Measurements from ENCODE around the gene BST2. TPM values are rescaled to one million over a fixed set of nuclear protein-coding genes. Genes with fewer than 3 reads are reported as not detected.
"Not testable (repeated sequence)": the region's sequence is repeated elsewhere in the genome, so short reads cannot be mapped to it uniquely, and the experiment has no call there.

BST2 gene
- total RNA-seq, 5 donors from 2014 or later (not counting 1 experiment from before 2014, with no cell fraction given), result 43.9 to 62.0 (median 52.2) TPM

DNA sequence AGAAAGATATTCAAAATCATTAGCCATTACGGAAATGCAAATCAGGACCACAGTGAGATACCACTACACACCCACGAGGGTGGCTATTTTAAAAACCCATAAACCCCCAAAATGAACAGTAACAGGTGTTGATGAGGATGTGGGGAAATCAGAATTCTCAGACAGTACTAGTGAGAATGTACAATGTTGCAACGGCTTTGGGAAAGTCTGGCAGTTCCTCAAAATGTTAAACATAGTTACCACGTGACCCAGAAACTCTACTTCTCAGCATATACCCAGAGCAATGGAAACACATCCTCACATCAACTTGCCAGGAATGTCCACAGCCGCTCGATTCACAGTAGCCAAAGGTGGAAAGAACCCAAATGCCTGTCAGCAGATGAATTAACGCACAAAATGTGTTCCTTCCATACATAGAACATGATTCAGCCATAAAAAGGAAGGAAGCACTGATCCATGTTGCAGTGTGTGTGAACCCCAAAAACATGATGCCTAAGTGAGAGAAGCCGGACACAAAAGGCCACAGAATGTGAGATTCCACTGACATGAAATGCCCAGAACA, 35.3 kb downstream of the BST2 start:
- Histone ChIP-seq H3K27ac (ENCODE audit: low read length) (no peak overlapping the region), H3K4me3 (ENCODE audit: control insufficient read depth in 1 of 2, extremely low read depth in 1 of 2, low read length in 1 of 2) (no peak overlapping the region), H3K27me3 (replicated peaks in 1 of 2; ENCODE audit: control insufficient read depth in 2 of 2, extremely low read depth in 1 of 2, insufficient read depth in 2 of 2, low read length in 1 of 2) (peaks cover 0 to 24% of the 10 kb centered on the region in 2 experiments), H3K4me1 (ENCODE audit: control insufficient read depth in 1 of 2, extremely low read depth in 1 of 2, insufficient read depth in 2 of 2, low read length in 2 of 2) (peaks cover 0 to 4% of the 10 kb centered on the region in 2 experiments), H3K36me3 (ENCODE audit: control insufficient read depth in 2 of 2, extremely low read depth in 1 of 2, insufficient read depth in 1 of 2, low read length in 1 of 2) (no peaks in the 10 kb centered on the region), H3K9me3 (no peaks in the 10 kb centered on the region)
- no peaks in the 10 kb centered on the region for H3K36me3 Mint-ChIP-seq
- no peak for DNase-seq
- ChIA-PET CTCF (no interaction called here), POLR2A (no interaction called here)
- peaks cover 0 to 7% (median 0%) of the 10 kb centered on the region in 3 donors for H3K4me1 Mint-ChIP-seq
- WGBS (ENCODE audit: insufficient coverage), result 26% methylated on average over 3 of the region's 8 CpGs
- peak overlapping the region in 1 of 2 donors; percentile 19 for H3K27ac Mint-ChIP-seq
- peak in 1 of 4 experiments; percentile 10 for ATAC-seq (replicated peaks in 1 of 4)
- peaks cover 7% of the 10 kb centered on the region in 2 donors for H3K27me3 Mint-ChIP-seq
- no peaks in the 10 kb centered on the region for H3K9me3 Mint-ChIP-seq
- no peak overlapping the region for H3K4me3 Mint-ChIP-seq

DNA sequence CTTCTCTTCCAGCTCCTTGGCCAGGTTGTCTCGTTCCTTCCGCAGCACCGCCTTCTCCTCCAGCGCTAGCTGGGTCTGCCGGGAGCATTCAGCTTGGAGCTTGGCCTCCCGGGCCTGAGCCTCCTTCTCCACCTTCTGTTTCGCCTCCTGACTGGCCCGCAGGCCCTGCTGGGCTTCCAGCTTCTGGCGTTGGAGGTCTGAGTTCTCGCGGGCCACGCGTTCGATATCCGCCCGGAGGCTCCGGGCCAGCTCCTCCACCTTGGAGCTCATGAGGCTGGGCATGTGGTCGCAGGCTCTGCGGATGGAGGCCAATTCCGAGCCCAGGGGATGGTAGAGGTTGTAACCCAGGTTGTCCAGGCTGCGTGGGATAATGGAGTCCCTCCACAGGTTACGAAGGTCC, 40.1 kb downstream of the BST2 start:
- DNase-seq (no peak), ATAC-seq (replicated peaks in 1 of 4) (no peak)
- H3K4me1 ChIP-seq (ENCODE audit: control insufficient read depth in 1 of 2, extremely low read depth in 1 of 2, insufficient read depth in 2 of 2, low read length in 2 of 2), result peaks cover 0 to 3% of the 10 kb centered on the region in 2 experiments
- peaks cover 0 to 10% of the 10 kb centered on the region in 2 experiments for H3K27me3 ChIP-seq (replicated peaks in 1 of 2; ENCODE audit: control insufficient read depth in 2 of 2, extremely low read depth in 1 of 2, insufficient read depth in 2 of 2, low read length in 1 of 2)
- Mint-ChIP-seq H3K27ac (no peak overlapping the region), H3K4me3 (no peak overlapping the region), H3K4me1 (peaks cover 0 to 5% (median 0%) of the 10 kb centered on the region in 3 donors), H3K9me3 (no peaks in the 10 kb centered on the region), H3K27me3 (peaks cover 4 to 5% of the 10 kb centered on the region in 2 donors), H3K36me3 (no peaks in the 10 kb centered on the region)
- H3K4me3 ChIP-seq (ENCODE audit: control insufficient read depth in 1 of 2, extremely low read depth in 1 of 2, low read length in 1 of 2), result no peak overlapping the region
- ChIA-PET CTCF (interaction anchor here in 1 of 2 donors (0.6 kb wide), 1 partner anchor 23 kb away, joined by 3 read pairs; no protein-coding TSS in a partner anchor), POLR2A (no interaction called here)
- WGBS (ENCODE audit: insufficient coverage), result 92% methylated on average over 14 of the region's 22 CpGs
- no peaks in the 10 kb centered on the region for H3K36me3 ChIP-seq (ENCODE audit: control insufficient read depth in 2 of 2, extremely low read depth in 1 of 2, insufficient read depth in 1 of 2, low read length in 1 of 2)
- no peaks in the 10 kb centered on the region for H3K9me3 ChIP-seq
- H3K27ac ChIP-seq (ENCODE audit: low read length), result no peak overlapping the region

DNA sequence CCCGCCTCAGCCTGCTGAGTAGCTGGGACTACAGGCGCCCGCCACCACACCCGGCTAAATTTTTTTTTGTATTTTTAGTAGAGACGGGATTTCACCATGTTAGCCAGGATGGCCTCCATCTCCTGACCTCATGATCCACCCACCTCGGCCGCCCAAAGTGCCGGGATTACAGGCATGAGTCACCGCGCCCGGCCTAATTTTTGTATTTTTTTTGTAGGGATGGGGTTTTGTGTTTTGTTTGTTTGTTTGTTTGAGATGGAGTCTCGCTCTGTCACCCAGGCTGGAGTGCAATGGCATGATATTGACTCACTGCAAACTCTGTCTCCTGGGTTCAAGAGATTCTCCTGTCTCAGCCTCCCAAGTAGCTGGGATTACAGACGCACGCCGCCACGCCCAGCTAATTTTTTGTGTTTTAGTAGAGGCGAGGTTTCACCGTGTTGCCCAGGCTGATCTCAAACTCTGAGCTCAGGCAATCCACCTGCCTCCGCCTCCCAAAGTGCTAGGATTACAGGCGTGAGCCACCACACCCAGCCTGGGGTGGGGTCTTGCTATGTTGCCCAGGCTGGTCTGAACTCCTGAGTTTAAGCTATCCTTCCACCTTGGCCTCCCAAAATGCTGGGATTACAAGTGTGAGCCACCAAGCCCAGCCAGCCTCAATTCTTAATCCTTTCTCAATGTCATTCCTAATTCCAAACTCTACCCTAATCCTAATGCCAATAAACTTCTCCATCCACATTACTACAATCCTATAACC, 41.4 kb downstream of the BST2 start:
- H3K27me3 Mint-ChIP-seq; H3K27ac Mint-ChIP-seq; H3K27ac ChIP-seq (ENCODE audit: low read length); ATAC-seq (replicated peaks in 1 of 4); H3K9me3 Mint-ChIP-seq; DNase-seq; H3K36me3 ChIP-seq (ENCODE audit: control insufficient read depth in 2 of 2, extremely low read depth in 1 of 2, insufficient read depth in 1 of 2, low read length in 1 of 2); H3K4me1 ChIP-seq (ENCODE audit: control insufficient read depth in 1 of 2, extremely low read depth in 1 of 2, insufficient read depth in 2 of 2, low read length in 2 of 2); H3K9me3 ChIP-seq; H3K36me3 Mint-ChIP-seq; CTCF ChIA-PET; H3K4me3 Mint-ChIP-seq; H3K27me3 ChIP-seq (replicated peaks in 1 of 2; ENCODE audit: control insufficient read depth in 2 of 2, extremely low read depth in 1 of 2, insufficient read depth in 2 of 2, low read length in 1 of 2); H3K4me1 Mint-ChIP-seq; H3K4me3 ChIP-seq (ENCODE audit: control insufficient read depth in 1 of 2, extremely low read depth in 1 of 2, low read length in 1 of 2): not testable (repeated sequence)
- POLR2A ChIA-PET, result interaction anchor here in 1 of 2 donors (0.7 kb wide), 1 partner anchor 231 kb away, joined by 5 read pairs; no protein-coding TSS in a partner anchor
- 85% methylated on average over 8 of the region's 20 CpGs for WGBS (ENCODE audit: insufficient coverage)

DNA sequence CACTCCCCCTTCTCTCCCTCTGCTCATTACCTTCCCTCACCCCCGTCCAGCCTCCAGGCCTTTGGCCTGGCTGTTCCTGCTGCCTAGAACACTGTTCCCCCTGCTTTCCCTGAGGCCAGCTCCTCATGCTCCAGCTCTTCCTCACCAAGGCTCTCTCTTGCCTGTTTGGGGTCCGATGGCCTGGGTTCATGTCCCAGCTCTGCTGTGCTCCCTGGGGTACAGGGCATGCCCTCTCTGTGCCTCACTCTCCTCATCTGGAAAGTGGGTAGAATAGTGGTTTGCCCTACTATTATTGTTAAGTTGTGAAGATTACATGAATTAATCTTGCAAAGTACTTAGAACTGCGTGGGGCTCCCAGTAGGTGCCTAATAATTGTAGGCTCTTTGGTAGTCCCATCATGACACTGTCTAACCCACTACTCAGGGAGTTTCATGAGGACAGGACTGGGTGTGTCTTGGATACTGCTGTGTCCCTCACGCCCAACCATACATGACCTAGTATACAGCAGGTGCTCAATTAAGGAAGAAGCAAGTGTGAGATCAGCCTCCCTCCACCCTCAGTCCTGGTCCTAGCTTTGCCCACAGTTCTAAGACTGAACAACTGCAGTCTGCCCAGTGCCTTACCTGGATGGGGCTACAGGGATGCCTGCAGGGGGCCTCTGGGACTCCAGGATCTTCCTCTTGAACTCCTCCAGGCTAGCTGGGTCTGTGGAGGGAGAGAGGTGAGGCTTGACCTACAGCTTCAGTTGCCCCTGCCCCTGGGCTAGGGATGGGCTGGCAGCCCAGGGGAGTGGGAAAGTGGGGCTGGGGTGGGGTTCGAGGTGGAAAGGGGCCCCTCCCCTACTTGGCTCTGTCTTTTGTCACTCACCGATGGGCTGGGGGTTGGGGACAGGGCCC, 45.3 kb downstream of the BST2 start:
- Histone ChIP-seq H3K36me3 (ENCODE audit: control insufficient read depth in 2 of 2, extremely low read depth in 1 of 2, insufficient read depth in 1 of 2, low read length in 1 of 2) (no peaks in the 10 kb centered on the region), H3K27me3 (replicated peaks in 1 of 2; ENCODE audit: control insufficient read depth in 2 of 2, extremely low read depth in 1 of 2, insufficient read depth in 2 of 2, low read length in 1 of 2) (peaks cover 0 to 2% of the 10 kb centered on the region in 2 experiments), H3K9me3 (no peaks in the 10 kb centered on the region), H3K4me1 (ENCODE audit: control insufficient read depth in 1 of 2, extremely low read depth in 1 of 2, insufficient read depth in 2 of 2, low read length in 2 of 2) (no peaks in the 10 kb centered on the region), H3K4me3 (ENCODE audit: control insufficient read depth in 1 of 2, extremely low read depth in 1 of 2, low read length in 1 of 2) (no peak overlapping the region), H3K27ac (ENCODE audit: low read length) (no peak overlapping the region)
- no peaks in the 10 kb centered on the region for H3K36me3 Mint-ChIP-seq
- no peak overlapping the region for H3K27ac Mint-ChIP-seq
- H3K4me1 Mint-ChIP-seq, result no peaks in the 10 kb centered on the region
- peaks cover 0 to 1% of the 10 kb centered on the region in 2 donors for H3K27me3 Mint-ChIP-seq
- CTCF ChIA-PET, result interaction anchor here in 1 of 2 donors (1.1 kb wide), 1 partner anchor 40 kb away, joined by 3 read pairs; no protein-coding TSS in a partner anchor
- WGBS (ENCODE audit: insufficient coverage), result 80% methylated on average over 1 of the region's 6 CpGs
- H3K4me3 Mint-ChIP-seq, result no peak overlapping the region
- ATAC-seq (replicated peaks in 1 of 4) (no peak), DNase-seq (no peak)
- no peaks in the 10 kb centered on the region for H3K9me3 Mint-ChIP-seq
- POLR2A ChIA-PET, result no interaction called here

DNA sequence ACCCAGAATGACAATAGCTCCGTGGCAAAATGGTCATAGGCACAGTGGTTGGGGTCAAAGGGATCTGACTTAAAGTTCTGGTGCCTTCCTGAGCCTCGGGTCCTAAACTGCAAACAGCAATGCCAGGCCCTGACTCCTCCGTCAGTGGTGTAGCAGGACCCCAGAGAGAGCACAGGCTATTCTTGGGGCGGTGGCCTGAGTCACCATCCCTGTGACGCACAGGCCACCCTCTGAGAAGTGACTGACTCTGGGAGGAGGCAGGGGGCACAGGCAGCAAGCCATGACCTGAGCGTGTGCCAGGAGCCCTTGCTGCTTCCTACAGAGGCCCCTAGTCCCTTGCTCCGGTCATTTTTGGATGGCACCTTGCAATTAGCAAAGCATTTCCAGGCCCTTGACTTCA, 47.0 kb downstream of the BST2 start:
- no peaks in the 10 kb centered on the region for H3K36me3 Mint-ChIP-seq
- POLR2A ChIA-PET, result interaction anchor here (0.6 to 0.9 kb wide), 2 partner anchors 13 to 106 kb away, joined by 3 to 9 read pairs; no protein-coding TSS in a partner anchor
- H3K36me3 ChIP-seq (ENCODE audit: control insufficient read depth in 2 of 2, extremely low read depth in 1 of 2, insufficient read depth in 1 of 2, low read length in 1 of 2), result no peaks in the 10 kb centered on the region
- no peak overlapping the region for H3K4me3 Mint-ChIP-seq
- peaks cover under 1 to 4% of the 10 kb centered on the region in 2 donors for H3K27me3 Mint-ChIP-seq
- no peak overlapping the region for H3K27ac ChIP-seq (ENCODE audit: low read length)
- CTCF ChIA-PET, result no interaction called here
- ATAC-seq (replicated peaks in 1 of 4), result no peak
- no peak overlapping the region for H3K4me3 ChIP-seq (ENCODE audit: control insufficient read depth in 1 of 2, extremely low read depth in 1 of 2, low read length in 1 of 2)
- no peaks in the 10 kb centered on the region for H3K4me1 Mint-ChIP-seq
- WGBS (ENCODE audit: insufficient coverage), result 76% methylated on average over 7 of the region's 7 CpGs
- H3K9me3 Mint-ChIP-seq, result no peaks in the 10 kb centered on the region
- no peak for DNase-seq
- H3K9me3 ChIP-seq, result no peaks in the 10 kb centered on the region
- H3K4me1 ChIP-seq (ENCODE audit: control insufficient read depth in 1 of 2, extremely low read depth in 1 of 2, insufficient read depth in 2 of 2, low read length in 2 of 2), result no peaks in the 10 kb centered on the region
- H3K27ac Mint-ChIP-seq, result no peak overlapping the region
- peaks cover 0 to 4% of the 10 kb centered on the region in 2 experiments for H3K27me3 ChIP-seq (replicated peaks in 1 of 2; ENCODE audit: control insufficient read depth in 2 of 2, extremely low read depth in 1 of 2, insufficient read depth in 2 of 2, low read length in 1 of 2)

DNA sequence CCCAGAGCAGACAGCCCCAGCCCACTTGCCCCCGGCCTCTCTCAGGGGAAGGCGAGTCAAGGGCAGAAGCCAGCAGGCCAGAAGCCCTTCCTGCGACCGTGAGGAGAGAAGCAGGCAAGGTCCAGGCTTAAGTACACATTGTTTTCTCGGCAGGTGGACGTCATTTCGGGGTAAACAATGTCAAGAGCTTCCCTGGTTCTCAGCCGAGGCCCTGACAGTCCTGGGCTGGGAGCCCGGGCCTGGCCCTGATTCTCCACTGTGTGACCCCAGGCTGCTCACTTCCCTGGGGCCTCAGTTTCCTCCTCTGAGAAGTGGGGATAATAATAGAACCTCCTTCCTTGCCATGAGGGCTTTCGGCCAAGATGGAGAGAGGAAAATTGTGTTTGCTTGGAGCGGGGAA, 47.7 kb downstream of the BST2 start:
- WGBS (ENCODE audit: insufficient coverage), result 85% methylated on average over 6 of the region's 11 CpGs
- ChIA-PET CTCF (interaction anchor here in 1 of 2 donors (0.6 kb wide), 1 partner anchor 598 kb away, joined by 3 read pairs; no protein-coding TSS in a partner anchor), POLR2A (no interaction called here)
- Mint-ChIP-seq H3K9me3 (no peaks in the 10 kb centered on the region), H3K4me3 (no peak overlapping the region), H3K27ac (no peak overlapping the region), H3K36me3 (no peaks in the 10 kb centered on the region), H3K27me3 (peaks cover 5 to 6% of the 10 kb centered on the region in 2 donors), H3K4me1 (no peaks in the 10 kb centered on the region)
- ATAC-seq (replicated peaks in 1 of 4) (no peak), DNase-seq (no peak)
- H3K9me3 ChIP-seq, result no peaks in the 10 kb centered on the region
- H3K27me3 ChIP-seq (replicated peaks in 1 of 2; ENCODE audit: control insufficient read depth in 2 of 2, extremely low read depth in 1 of 2, insufficient read depth in 2 of 2, low read length in 1 of 2), result peaks cover 0 to 11% of the 10 kb centered on the region in 2 experiments
- H3K36me3 ChIP-seq (ENCODE audit: control insufficient read depth in 2 of 2, extremely low read depth in 1 of 2, insufficient read depth in 1 of 2, low read length in 1 of 2), result no peaks in the 10 kb centered on the region
- no peak overlapping the region for H3K4me3 ChIP-seq (ENCODE audit: control insufficient read depth in 1 of 2, extremely low read depth in 1 of 2, low read length in 1 of 2)
- H3K27ac ChIP-seq (ENCODE audit: low read length), result no peak overlapping the region
- H3K4me1 ChIP-seq (ENCODE audit: control insufficient read depth in 1 of 2, extremely low read depth in 1 of 2, insufficient read depth in 2 of 2, low read length in 2 of 2), result no peaks in the 10 kb centered on the region

All from T-cell (primary cell).